Kidney capillary endothelial cell (primary cell): ENCODE results near the gene GCSAM.
A peak's percentile ranks its signal among the peaks of the same experiment; 100 is the strongest.

Source experiments
- DNase-seq: peaks from one replicate; pipeline ENCODE4 v3.0.0-alpha.2; 2018; ENCODE audit warnings: low spot score

GCSAM gene

GRCh38 chr3:112104774-112105173, 28.3 kb downstream of the GCSAM start:
- DNase-seq, result no peak

- peak; percentile 88 for DNase-seq
Measured at GRCh38 chr3:112101916-112102315, 31.1 kb downstream of the GCSAM start.

- peak; percentile 97 for DNase-seq
Measured at GRCh38 chr3:112097378-112097777, 35.7 kb downstream of the GCSAM start.

GRCh38 chr3:112096176-112096575, 36.9 kb downstream of the GCSAM start:
- DNase-seq, result no peak

GRCh38 chr3:112095731-112096130, 37.3 kb downstream of the GCSAM start:
- DNase-seq, result no peak

GRCh38 chr3:112093180-112093522, 39.9 kb downstream of the GCSAM start:
- no peak for DNase-seq

GRCh38 chr3:112092496-112093179, 40.4 kb downstream of the GCSAM start:
- no peak for DNase-seq

GRCh38 chr3:112090887-112091586, 42.0 kb downstream of the GCSAM start:
- DNase-seq, result no peak

GRCh38 chr3:112089956-112090886, 42.8 kb downstream of the GCSAM start:
- peak; percentile 35 for DNase-seq

- DNase-seq, result no peak
Measured at GRCh38 chr3:112088944-112089343, 44.1 kb downstream of the GCSAM start.

- no peak for DNase-seq
Measured at GRCh38 chr3:112087746-112088145, 45.3 kb downstream of the GCSAM start.

- DNase-seq, result peak; percentile 43
Measured at GRCh38 chr3:112086875-112087524, 46.0 kb downstream of the GCSAM start.

GRCh38 chr3:112086076-112086854, 46.8 kb downstream of the GCSAM start, which contains the start of gene C3orf52:
TSS of gene C3orf52 (plus strand) at chr3:112086389. CDS start at chr3:112086408, 19 bp downstream.
- DNase-seq, result peak; percentile 46

GRCh38 chr3:112085735-112086075, 47.3 kb downstream of the GCSAM start:
- no peak for DNase-seq

GRCh38 chr3:112084980-112085705, 47.9 kb downstream of the GCSAM start:
- no peak for DNase-seq

GRCh38 chr3:112083239-112083638, 49.8 kb downstream of the GCSAM start:
- no peak for DNase-seq

- DNase-seq, result no peak
Measured at GRCh38 chr3:112078125-112079083, 54.6 kb downstream of the GCSAM start.

GRCh38 chr3:112074616-112075497, 58.2 kb downstream of the GCSAM start:
- DNase-seq, result peak; percentile 51
